GM12873 (cell line): Measurements from ENCODE around the gene CASTOR1.

Experiments
- TF ChIP-seq, protein P1 (sequence below): IDR thresholded peaks from 2 replicates; pipeline ENCODE4 v1.5.1; 2012; ENCODE audit warnings: low read depth, mild to moderate bottlenecking, moderate library complexity, low read length, control low read depth; ENCODE audit not compliant: insufficient read depth; ENCODE audit errors: missing control alignments

The CASTOR1 gene

DNA sequence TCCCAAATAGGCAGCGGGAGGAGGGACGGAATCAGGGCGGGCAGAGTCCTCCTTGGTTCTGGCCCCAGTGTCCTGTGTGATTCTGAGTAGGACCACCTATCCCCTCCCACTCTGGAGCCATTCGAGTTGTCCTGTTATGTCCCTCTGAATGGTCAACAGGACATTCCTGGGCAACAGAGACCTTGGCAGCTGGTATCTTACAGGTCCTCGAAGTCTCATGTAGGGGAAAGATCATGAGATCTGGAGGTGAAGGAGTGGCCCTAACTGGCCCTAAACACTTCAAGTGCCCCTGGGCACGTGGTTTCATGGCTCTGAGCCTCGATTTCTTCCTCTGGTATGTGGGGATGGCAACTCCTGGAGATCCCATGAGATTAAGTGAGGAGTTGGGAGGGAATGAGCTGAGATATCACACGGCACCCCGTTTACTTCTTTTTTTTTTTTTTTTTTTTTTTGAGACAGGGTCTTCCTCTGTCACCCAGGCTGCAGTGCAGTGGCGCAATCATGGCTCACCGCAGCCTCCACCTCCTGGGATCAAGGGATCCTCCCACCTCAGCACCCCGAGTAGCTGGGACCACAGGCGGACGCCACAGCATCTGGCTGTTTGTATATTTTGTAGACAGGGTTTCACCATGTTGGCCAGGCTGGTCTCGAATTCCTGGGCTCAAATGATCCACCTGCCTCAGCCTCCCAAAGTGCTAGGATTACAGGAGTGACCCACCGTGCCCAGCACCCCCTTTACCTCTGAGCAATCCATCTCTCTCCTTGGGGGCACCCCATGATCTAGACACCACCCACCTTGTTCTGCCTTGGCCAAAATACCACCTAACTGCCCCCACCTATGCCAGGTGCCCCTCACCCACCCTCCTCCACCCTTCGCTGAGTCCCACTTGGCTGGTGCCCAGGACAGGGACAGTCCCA is 49.6 kb downstream of the CASTOR1 start:
- TF ChIP-seq, protein P1, sequence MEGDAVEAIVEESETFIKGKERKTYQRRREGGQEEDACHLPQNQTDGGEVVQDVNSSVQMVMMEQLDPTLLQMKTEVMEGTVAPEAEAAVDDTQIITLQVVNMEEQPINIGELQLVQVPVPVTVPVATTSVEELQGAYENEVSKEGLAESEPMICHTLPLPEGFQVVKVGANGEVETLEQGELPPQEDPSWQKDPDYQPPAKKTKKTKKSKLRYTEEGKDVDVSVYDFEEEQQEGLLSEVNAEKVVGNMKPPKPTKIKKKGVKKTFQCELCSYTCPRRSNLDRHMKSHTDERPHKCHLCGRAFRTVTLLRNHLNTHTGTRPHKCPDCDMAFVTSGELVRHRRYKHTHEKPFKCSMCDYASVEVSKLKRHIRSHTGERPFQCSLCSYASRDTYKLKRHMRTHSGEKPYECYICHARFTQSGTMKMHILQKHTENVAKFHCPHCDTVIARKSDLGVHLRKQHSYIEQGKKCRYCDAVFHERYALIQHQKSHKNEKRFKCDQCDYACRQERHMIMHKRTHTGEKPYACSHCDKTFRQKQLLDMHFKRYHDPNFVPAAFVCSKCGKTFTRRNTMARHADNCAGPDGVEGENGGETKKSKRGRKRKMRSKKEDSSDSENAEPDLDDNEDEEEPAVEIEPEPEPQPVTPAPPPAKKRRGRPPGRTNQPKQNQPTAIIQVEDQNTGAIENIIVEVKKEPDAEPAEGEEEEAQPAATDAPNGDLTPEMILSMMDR: no peak

DNA sequence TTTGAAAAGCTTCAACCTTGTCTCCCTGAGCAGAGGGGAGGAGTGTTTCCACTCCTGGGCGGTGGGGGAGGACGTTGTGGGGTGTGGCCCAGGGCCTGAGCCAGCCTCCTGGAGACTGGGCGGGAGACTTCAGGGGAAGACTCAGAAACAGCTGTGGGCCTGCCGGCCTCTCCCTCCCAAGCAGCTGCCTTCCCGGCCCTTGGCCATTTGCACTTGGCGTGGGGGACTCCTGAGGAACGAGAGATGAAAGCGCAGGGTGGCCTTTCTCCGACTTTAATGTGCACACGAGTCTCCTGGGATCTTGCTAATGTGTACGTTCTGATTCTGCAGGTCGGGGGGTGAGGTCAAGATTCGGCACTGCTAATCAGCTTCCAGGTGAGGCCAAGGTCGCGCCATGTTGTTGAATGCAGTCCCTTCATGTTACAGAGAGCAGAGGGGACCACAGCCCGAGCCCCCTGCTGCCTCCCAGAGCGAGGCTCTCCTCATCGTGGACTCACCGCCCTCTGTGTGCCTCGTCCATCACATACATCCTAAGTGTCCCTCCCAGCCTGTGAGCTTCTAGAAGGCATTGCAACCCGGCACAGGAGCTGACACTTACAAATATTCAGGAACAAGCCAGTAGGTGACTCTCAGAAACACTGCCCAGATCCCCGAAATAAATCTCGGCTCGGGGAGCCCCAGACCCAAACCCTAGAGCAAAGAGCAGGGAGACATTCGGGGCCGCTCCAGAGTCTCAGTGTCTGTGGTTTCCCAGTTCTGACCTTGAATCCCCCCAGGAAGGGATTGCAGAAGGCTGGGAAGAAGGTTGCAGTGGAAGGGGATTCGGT is 50.4 kb downstream of the CASTOR1 start:
- TF ChIP-seq, protein P1: no peak

DNA sequence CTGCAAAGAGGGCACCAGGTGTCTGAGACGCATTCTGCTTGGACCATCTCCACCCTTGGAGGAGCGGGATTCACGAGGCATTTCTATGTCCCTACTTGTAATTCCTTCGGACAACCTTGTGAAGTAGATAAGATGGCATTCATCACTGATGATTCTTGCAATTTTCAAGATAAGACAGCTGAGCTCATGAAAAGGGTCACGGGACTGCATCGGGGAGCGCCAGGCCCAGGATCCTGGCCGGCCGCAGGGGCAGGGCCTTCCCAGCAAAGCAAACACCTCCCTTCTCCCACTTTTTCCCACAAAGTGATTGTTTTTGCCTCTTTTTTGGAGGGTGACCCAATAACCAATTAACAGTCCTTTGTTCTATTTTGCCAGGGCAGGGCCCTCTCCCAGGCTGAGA is 51.2 kb downstream of the CASTOR1 start:
- TF ChIP-seq, protein P1: no peak

DNA sequence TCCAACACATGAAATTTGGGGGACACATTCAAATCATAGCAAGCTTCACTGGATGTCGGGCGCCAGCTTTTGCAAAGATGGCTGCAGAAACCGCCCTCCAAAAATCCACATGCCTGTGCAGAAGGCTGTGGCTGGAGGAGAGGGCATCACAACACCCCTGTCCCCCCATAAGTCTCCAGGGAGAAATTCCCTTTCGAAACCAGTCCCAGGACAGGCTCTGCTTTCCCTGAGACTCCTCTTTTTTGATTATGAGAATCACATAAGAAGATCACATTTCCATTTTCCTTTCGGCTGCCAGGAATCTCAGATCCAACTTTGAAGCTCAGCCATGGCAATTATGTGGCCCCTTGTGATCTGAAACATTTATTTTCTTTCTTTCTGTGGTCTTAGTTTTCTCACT is 52.4 kb downstream of the CASTOR1 start:
- TF ChIP-seq, protein P1: no peak

DNA sequence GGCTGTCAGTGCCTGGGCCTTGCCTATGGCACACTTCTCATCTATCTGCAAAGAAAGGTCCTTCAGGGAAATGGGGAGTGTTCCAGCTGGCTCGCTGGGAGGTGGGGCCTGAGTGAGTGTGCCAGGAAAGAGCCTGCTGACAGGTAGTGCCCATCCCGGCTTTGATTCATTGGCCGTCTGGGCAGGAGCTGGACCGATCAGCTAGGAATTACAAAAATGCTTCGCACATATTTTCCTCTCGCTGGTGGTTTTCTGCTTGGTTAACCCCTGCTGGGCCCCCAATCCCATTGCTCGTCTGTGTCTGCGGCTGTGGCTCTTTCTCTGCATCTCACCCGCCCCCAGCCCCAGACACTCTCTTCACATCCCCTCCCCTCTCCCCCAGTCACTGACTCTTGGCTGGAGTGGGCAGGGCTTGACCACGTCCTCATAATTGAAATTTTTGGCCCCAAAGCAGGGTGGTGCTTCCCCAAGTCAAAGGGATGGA is 53.6 kb downstream of the CASTOR1 start:
- TF ChIP-seq, protein P1: no peak
